K562 (cell line): ENCODE measurements around the gene SLC24A3. TPM values are rescaled to one million over a fixed set of nuclear protein-coding genes. Genes with fewer than 3 reads are reported as not detected.

Experiments
- ATAC-seq: fragments of 200-7000 bp; cut with Tn5 transposase; 3 replicates; pipeline ENCODE4 v1.9.1; 2020; ENCODE audit warnings: moderate library complexity
- BruUV-seq: library from RNA; stranded (reverse); fragments of 400-500 nt; replicated peaks from 2 replicates; lab custom pipeline; 2021; lab: Mats Ljungman, UMichigan
- CTCF ChIA-PET: fragments of 300-600 bp; formaldehyde crosslinking; extraction: SDS; loops from one replicate; lab custom pipeline; 2021; ENCODE audit warnings: low intra/inter-chr PET ratio; lab: Yijun Ruan, JAX
- POLR2A ChIA-PET: fragments of 300-600, 350-650 bp; sonication (Branson Sonifier 250); formaldehyde crosslinking; extraction: SDS; loops from one replicate; lab custom pipeline; 2021; ENCODE audit warnings: antibody characterized with exemption, inconsistent platforms; lab: Yijun Ruan, JAX
- DNase-seq, 4 experiments: peaks; one replicate each; pipeline versions ENCODE4 v3.0.0 to v3.0.0-alpha.2; 2011 to 2018; ENCODE audit warnings: low spot score in 3 of 4, mixed read lengths in 3 of 4; ENCODE audit errors: extremely low read depth in 1 of 4
- FAIRE-seq: peaks from 2 replicates; lab custom pipeline; 2011; peaks lifted over from hg19 to GRCh38; lab: Jason Lieb, UNC
- H2AFZ ChIP-seq: 2 replicates; pipeline ENCODE4 v1.6.0; 2011; ENCODE audit warnings: low read depth, low read length, control low read depth, inconsistent platforms
- H3K27ac ChIP-seq: fragments of 200-600 bp; 3 replicates; pipeline ENCODE4 v1.8.0; 2011; ENCODE audit warnings: low read depth, mild to moderate bottlenecking, control low read depth, inconsistent platforms, low read length, moderate library complexity, mixed read lengths; ENCODE audit errors: extremely low read depth
- H3K27me3 ChIP-seq, 2 experiments: fragments of 300-600 bp in 1 of 2; 2 replicates in 1 of 2; 3 replicates in 1 of 2; pipeline versions ENCODE4 v1.6.0 to v1.8.0; 2011; ENCODE audit warnings: inconsistent platforms in 2 of 2, low read length in 2 of 2, mild to moderate bottlenecking in 1 of 2, mixed read lengths in 1 of 2, moderate library complexity in 1 of 2; ENCODE audit not compliant: control insufficient read depth in 2 of 2, insufficient read depth in 2 of 2
- H3K36me3 ChIP-seq: fragments of 300-600 bp; 3 replicates; pipeline ENCODE4 v1.8.0; 2011; ENCODE audit warnings: mild to moderate bottlenecking, low read length, inconsistent platforms; ENCODE audit not compliant: control insufficient read depth, insufficient read depth
- H3K4me1 ChIP-seq, 2 experiments: fragments of 200-600 bp in 1 of 2; replicated peaks in 1 of 2; 2 replicates in 1 of 2; 3 replicates in 1 of 2; pipeline versions ENCODE4 v1.5.1 to v1.8.0; 2011; ENCODE audit warnings: inconsistent platforms in 2 of 2, low read length in 2 of 2, mild to moderate bottlenecking in 1 of 2, mixed read lengths in 1 of 2, moderate library complexity in 1 of 2; ENCODE audit not compliant: control insufficient read depth in 2 of 2, insufficient read depth in 2 of 2
- H3K4me2 ChIP-seq: 2 replicates; pipeline ENCODE4 v1.6.1; 2011; ENCODE audit warnings: low read length, control low read depth, inconsistent platforms, mixed read lengths; ENCODE audit not compliant: insufficient read depth
- H3K4me3 ChIP-seq: fragments of 200-600 bp; sonication (generic), shearing (Covaris generic); 2 replicates; pipeline ENCODE4 v1.5.1; 2016; ENCODE audit warnings: control low read depth, inconsistent platforms
- H3K79me2 ChIP-seq: fragments of 200-600 bp; 3 replicates; pipeline ENCODE4 v1.8.0; 2011; ENCODE audit warnings: low read length, inconsistent platforms; ENCODE audit not compliant: control insufficient read depth, insufficient read depth
- H3K9ac ChIP-seq, 2 experiments: 2 replicates each; pipeline versions ENCODE4 v1.6.0 to v1.6.1; 2011; ENCODE audit warnings: low read depth in 2 of 2, low read length in 2 of 2, control low read depth in 1 of 2, inconsistent platforms in 1 of 2, mild to moderate bottlenecking in 1 of 2, mixed read lengths in 1 of 2; ENCODE audit not compliant: insufficient read depth in 1 of 2
- H3K9me1 ChIP-seq: one replicate; pipeline ENCODE4 v1.6.0; 2011; ENCODE audit warnings: inconsistent platforms, mild to moderate bottlenecking, low read length, moderate library complexity; ENCODE audit not compliant: control insufficient read depth, insufficient read depth
- H3K9me3 ChIP-seq: replicated peaks from 2 replicates; pipeline ENCODE4 v1.5.1; 2011; ENCODE audit warnings: low read depth, low read length, inconsistent platforms; ENCODE audit not compliant: control insufficient read depth, insufficient read depth
- H4K20me1 ChIP-seq: replicated peaks from 2 replicates; pipeline ENCODE4 v1.6.1; 2011; ENCODE audit warnings: low read length, inconsistent platforms, mixed read lengths; ENCODE audit not compliant: control insufficient read depth, insufficient read depth
- BRCA1 ChIP-seq, 2 experiments: fragments of 450-650 bp in 1 of 2; sonication (generic) in 1 of 2; formaldehyde crosslinking in 1 of 2; IDR thresholded peaks; 2 replicates each; pipeline versions ENCODE4 v1.5.0 to v1.6.1; 2017 to 2020; ENCODE audit warnings: mild to moderate bottlenecking in 1 of 2, missing genetic modification reagents in 1 of 2
- CAMTA2 ChIP-seq: fragments of 250-450 bp; sonication (Bioruptor Pico); conservative IDR thresholded peaks from 2 replicates; pipeline ENCODE4 v1.5.1; 2022
- CREB1 ChIP-seq, 2 experiments: sonication (generic) in 1 of 2; formaldehyde crosslinking in 1 of 2; IDR thresholded peaks; 2 replicates each; pipeline versions ENCODE4 v1.6.1 to v1.8.0; 2012 to 2022; ENCODE audit warnings: inconsistent platforms in 1 of 2, mild to moderate bottlenecking in 1 of 2, missing genetic modification reagents in 1 of 2, moderate library complexity in 1 of 2
- DACH1 ChIP-seq: fragments of 450-650 bp; IDR thresholded peaks from 2 replicates; pipeline ENCODE4 v1.6.1; 2018; ENCODE audit not compliant: partially characterized antibody
- GTF2F1 ChIP-seq: IDR thresholded peaks from 2 replicates; pipeline ENCODE4 v1.6.1; 2011; ENCODE audit warnings: low read depth, low read length, improper control_type of control experiment
- HMG20B ChIP-seq: fragments of 250-450 bp; sonication (Bioruptor Pico); IDR thresholded peaks from 2 replicates; pipeline ENCODE4 v1.5.0; 2021; ENCODE audit warnings: mild to moderate bottlenecking
- RNF2 ChIP-seq: sonication (generic); IDR thresholded peaks from 2 replicates; pipeline ENCODE4 v1.6.1; 2016
- SNRNP70 ChIP-seq: fragments of 200-400 bp; formaldehyde crosslinking; optimal IDR thresholded peaks from 2 replicates; pipeline ENCODE3; 2017; ENCODE audit warnings: low read depth, low read length
- TOE1 ChIP-seq, 2 experiments: fragments of 450-650 bp in 1 of 2; sonication (generic) in 1 of 2; formaldehyde crosslinking in 1 of 2; IDR thresholded peaks; 2 replicates each; pipeline versions ENCODE4 v1.7.1 to v1.8.0; 2016 to 2022; ENCODE audit warnings: borderline replicate concordance in 2 of 2, mild to moderate bottlenecking in 2 of 2, antibody characterized with exemption in 1 of 2, inconsistent platforms in 1 of 2, low read depth in 1 of 2, missing genetic modification reagents in 1 of 2, moderate library complexity in 1 of 2
- USF2 ChIP-seq: sonication (generic); formaldehyde crosslinking; IDR thresholded peaks from 2 replicates; pipeline ENCODE4 v1.5.0; 2020; ENCODE audit warnings: missing genetic modification reagents
- ZKSCAN3 ChIP-seq: fragments of 250-450 bp; sonication (Bioruptor Pico); IDR thresholded peaks from 2 replicates; pipeline ENCODE4 v1.4.0; 2020
- ZNF436 ChIP-seq: fragments of 250-450, 450-650 bp; sonication (Bioruptor Pico); formaldehyde crosslinking; IDR thresholded peaks from 2 replicates; pipeline ENCODE4 v1.7.0; 2020; ENCODE audit warnings: mild to moderate bottlenecking
- ZNF57 ChIP-seq: fragments of 450-650 bp; formaldehyde crosslinking; IDR thresholded peaks from 2 replicates; pipeline ENCODE4 v1.4.0; 2020; ENCODE audit warnings: mild to moderate bottlenecking, moderate library complexity
- WGBS: fragments of 100-300 bp; shearing (Covaris generic); methylation state at CpG from one replicate; pipeline ENCODE4 v1.1.6; 2016; ENCODE audit warnings: low coverage, mixed read lengths; ENCODE audit not compliant: insufficient coverage; ENCODE audit errors: missing lambda C conversion rate; 5-methylcytosine and 5-hydroxymethylcytosine counted together
- in situ Hi-C: fragments of 300-500 bp; cut with MboI; formaldehyde crosslinking; loops from 4 replicates; pipeline ENCODE4 v1.15.0; 2018; ENCODE audit warnings: inconsistent platforms, mixed read lengths
- intact Hi-C: fragments of 100-400 bp; cut with micrococcal nuclease; formaldehyde crosslinking; loops from 2 replicates; pipeline ENCODE4 v1.14.2; 2022
- polyA plus RNA-seq, 8 experiments: library from polyadenylated mRNA; depleted of rRNA in 4 of 8; stranded (reverse) in 5 of 8; unstranded in 3 of 8; fragments of >200 nt; fragmentation: Nextera tagmentation in 2 of 8; fragmentation: Illumina TruSeq in 1 of 8; extraction: Ambion mirVana in 2 of 8; extraction: Trizol in 1 of 8; gene quantifications; 2 replicates each; pipeline versions ENCODE4 v1.2.1 to v1.2.3, GENCODE V29; 2011 to 2014; ENCODE audit warnings: inconsistent platforms in 1 of 8, missing spikeins in 1 of 8
- total RNA-seq, 7 experiments: library from RNA; depleted of rRNA in 6 of 7; stranded (reverse); fragments of >200 nt in 6 of 7; fragmentation: Illumina TruSeq in 2 of 7; extraction: Trizol in 2 of 7; gene quantifications; 2 replicates each; pipeline versions ENCODE4 v1.2.1 to v1.2.3, GENCODE V29; 2011 to 2021; ENCODE audit warnings: low replicate concordance in 1 of 7

SLC24A3 gene
- total and polyA plus RNA-seq, 9 of the 15 experiments (the other 6 are each of a cell fraction or from before 2014, with no cell fraction given): not detected

GRCh38 chr20:19593762-19594161 is 381.3 kb downstream of the SLC24A3 start:
- intact Hi-C loops: no loop called here
- BruUV-seq: no TSS peak
- H3K9me1 ChIP-seq: no peaks in the 10 kb centered on the region
- no peak overlapping the region for H3K4me2 ChIP-seq
- H3K9ac ChIP-seq: no peak overlapping the region
- no peak for DNase-seq
- H4K20me1 ChIP-seq: no peaks in the 10 kb centered on the region
- FAIRE-seq: no peak
- no peaks in the 10 kb centered on the region for H3K27me3 ChIP-seq
- H3K36me3 ChIP-seq: no peaks in the 10 kb centered on the region
- CTCF ChIA-PET: no interaction called here
- in situ Hi-C loops: loop anchor here (25.0 kb wide), 1 partner anchor 381 kb away; the partner anchor contains the start of gene SLC24A3
- POLR2A ChIA-PET: no interaction called here
- TF ChIP-seq USF2 (CRISPR knock-in tag): no peak
- TF ChIP-seq, all 486 proteins: peak for 0
- Histone ChIP-seq H3K9me3 (no peaks in the 10 kb centered on the region), H3K27ac (no peak overlapping the region), H3K4me3 (no peak overlapping the region), H3K79me2 (no peaks in the 10 kb centered on the region), H2AFZ (no peak overlapping the region), H3K4me1 (no peaks in the 10 kb centered on the region)
- 2% methylated on average over 6 of the region's 7 CpGs for WGBS
- ATAC-seq: no peak

DNA sequence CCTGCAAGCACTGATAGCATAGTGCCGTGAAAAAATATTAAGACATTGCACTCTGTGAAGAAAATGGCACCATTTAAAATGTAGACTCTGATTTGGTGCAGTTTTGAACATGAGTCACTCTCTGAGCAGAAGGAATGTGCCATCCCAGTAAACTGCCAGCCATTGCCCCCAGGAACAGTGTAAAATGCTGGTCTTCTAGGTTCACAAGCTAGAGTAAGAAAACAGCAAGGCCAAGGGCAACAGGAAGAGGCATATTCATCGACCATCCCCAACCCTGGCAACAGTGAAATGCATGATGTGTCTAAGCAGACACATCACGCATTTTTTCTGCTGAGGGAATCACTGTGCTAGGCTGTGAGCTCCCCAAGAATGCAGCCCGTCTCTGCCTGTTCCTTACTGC is 382.5 kb downstream of the SLC24A3 start:
- ChIA-PET CTCF (no interaction called here), POLR2A (no interaction called here)
- FAIRE-seq (no peak), DNase-seq (no peak), ATAC-seq (no peak)
- no peak overlapping the region for H3K27ac ChIP-seq
- H3K4me3 ChIP-seq: no peak overlapping the region
- H3K9me3 ChIP-seq: no peaks in the 10 kb centered on the region
- no peaks in the 10 kb centered on the region for H3K36me3 ChIP-seq
- H4K20me1 ChIP-seq: no peaks in the 10 kb centered on the region
- intact Hi-C loops (no loop called here), in situ Hi-C loops (loop anchor here (25.0 kb wide), 1 partner anchor 383 kb away; the partner anchor contains the start of gene SLC24A3)
- H3K79me2 ChIP-seq: no peaks in the 10 kb centered on the region
- no peaks in the 10 kb centered on the region for H3K4me1 ChIP-seq
- no peak overlapping the region for H3K9ac ChIP-seq
- no peak overlapping the region for H2AFZ ChIP-seq
- H3K4me2 ChIP-seq: no peak overlapping the region
- no peaks in the 10 kb centered on the region for H3K9me1 ChIP-seq
- TF ChIP-seq ZNF436 (no peak), TOE1 (IDR thresholded peaks at IDR 0.05; ENCODE audit: borderline replicate concordance) (no peak), TOE1 (CRISPR knock-in tag; IDR thresholded peaks at IDR 0.05; ENCODE audit: borderline replicate concordance, low read depth) (no peak), GTF2F1 (no peak), DACH1 (no peak), HMG20B (CRISPR knock-in tag) (no peak), CREB1 (IDR thresholded peaks at IDR 0.05) (no peak), CREB1 (CRISPR knock-in tag; IDR thresholded peaks at IDR 0.05) (no peak), CAMTA2 (CRISPR knock-in tag) (no peak), RNF2 (no peak), BRCA1 (IDR thresholded peaks at IDR 0.05) (no peak), BRCA1 (CRISPR knock-in tag; IDR thresholded peaks at IDR 0.05) (no peak), ZNF57 (no peak), ZKSCAN3 (CRISPR knock-in tag) (no peak), SNRNP70 (no peak)
- BruUV-seq: no TSS peak
- 3% methylated on average over 4 of the region's 4 CpGs for WGBS
- H3K27me3 ChIP-seq: no peaks in the 10 kb centered on the region
